Hepatocyte (in vitro differentiated cells): Measurements from ENCODE around the gene BTG1.

Experiments used
- EZH2 ChIP-seq: fragments of 200-600 bp; sonication (generic); IDR thresholded peaks from 2 replicates; pipeline ENCODE4 v1.6.1; 2016; ENCODE audit warnings: antibody characterized with exemption, mild to moderate bottlenecking, borderline replicate concordance
- EZH2phosphoT487 ChIP-seq: fragments of 200-600 bp; sonication (generic); IDR thresholded peaks from one replicate; pipeline ENCODE4 v1.6.1; 2018; ENCODE audit warnings: antibody characterized with exemption, mild to moderate bottlenecking, low read depth, moderate library complexity; ENCODE audit not compliant: unreplicated experiment, severe bottlenecking
- TF ChIP-seq, protein P1 (sequence below): fragments of 200-600 bp; sonication (generic); IDR thresholded peaks from 2 replicates; pipeline ENCODE4 v1.5.1; 2016; ENCODE audit warnings: antibody characterized with exemption, mild to moderate bottlenecking; ENCODE audit not compliant: poor library complexity

DNA sequence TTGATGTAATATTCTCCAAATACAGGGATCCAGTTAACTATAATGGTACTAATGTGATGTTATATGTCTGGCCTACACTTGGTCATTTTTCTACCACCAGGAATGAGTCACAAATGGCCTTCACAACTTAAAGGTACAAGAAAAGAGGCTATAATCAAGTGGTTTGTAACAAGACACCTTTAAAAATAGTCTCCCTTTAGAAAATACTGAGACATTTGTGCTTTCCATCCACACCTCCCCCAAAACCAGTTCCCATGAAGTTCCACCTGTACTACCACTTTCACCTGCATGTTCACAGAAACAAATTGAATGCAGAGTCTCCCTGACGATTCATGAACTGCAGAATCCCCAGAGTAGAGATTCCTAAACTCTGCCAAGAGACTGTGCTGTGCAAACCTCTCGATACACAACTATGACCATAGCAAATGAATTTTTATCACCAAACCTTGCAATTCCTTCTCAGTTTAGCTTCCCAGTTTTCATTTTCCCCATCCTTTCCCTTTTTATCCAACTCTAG is 6.0 kb downstream of the BTG1 start:
- TF ChIP-seq, protein P1, sequence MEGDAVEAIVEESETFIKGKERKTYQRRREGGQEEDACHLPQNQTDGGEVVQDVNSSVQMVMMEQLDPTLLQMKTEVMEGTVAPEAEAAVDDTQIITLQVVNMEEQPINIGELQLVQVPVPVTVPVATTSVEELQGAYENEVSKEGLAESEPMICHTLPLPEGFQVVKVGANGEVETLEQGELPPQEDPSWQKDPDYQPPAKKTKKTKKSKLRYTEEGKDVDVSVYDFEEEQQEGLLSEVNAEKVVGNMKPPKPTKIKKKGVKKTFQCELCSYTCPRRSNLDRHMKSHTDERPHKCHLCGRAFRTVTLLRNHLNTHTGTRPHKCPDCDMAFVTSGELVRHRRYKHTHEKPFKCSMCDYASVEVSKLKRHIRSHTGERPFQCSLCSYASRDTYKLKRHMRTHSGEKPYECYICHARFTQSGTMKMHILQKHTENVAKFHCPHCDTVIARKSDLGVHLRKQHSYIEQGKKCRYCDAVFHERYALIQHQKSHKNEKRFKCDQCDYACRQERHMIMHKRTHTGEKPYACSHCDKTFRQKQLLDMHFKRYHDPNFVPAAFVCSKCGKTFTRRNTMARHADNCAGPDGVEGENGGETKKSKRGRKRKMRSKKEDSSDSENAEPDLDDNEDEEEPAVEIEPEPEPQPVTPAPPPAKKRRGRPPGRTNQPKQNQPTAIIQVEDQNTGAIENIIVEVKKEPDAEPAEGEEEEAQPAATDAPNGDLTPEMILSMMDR: no peak
- TF ChIP-seq EZH2: no peak
- TF ChIP-seq EZH2phosphoT487: no peak
